Gastrocnemius medialis (tissue), 4 donors: ENCODE results near the gene POLR2H. TPM values are rescaled to one million over a fixed set of nuclear protein-coding genes. Genes with fewer than 3 reads are reported as not detected.

Experiments
- ATAC-seq, 2 donors: fragments of 150-250 bp; one replicate each; pipeline ENCODE4 v1.9.1; 2016
- DNase-seq, 2 donors: peaks; one replicate each; pipeline ENCODE4 v3.0.0-alpha.2; 2019
- H3K27ac ChIP-seq, 4 donors: fragments of 200-600 bp; sonication (generic); 1 replicate in 1 of 4; 2 replicates in 3 of 4; pipeline ENCODE4 v1.5.1; 2016 to 2018; ENCODE audit warnings: mild to moderate bottlenecking in 2 of 4, moderate library complexity in 1 of 4
- H3K27me3 ChIP-seq, 3 donors: fragments of 200-600 bp; sonication (generic) in 2 of 3; 1 replicate in 1 of 3; 2 replicates in 2 of 3; pipeline versions ENCODE4 v1.5.1 to v1.6.0; 2016 to 2019; ENCODE audit warnings: mild to moderate bottlenecking in 1 of 3, moderate library complexity in 1 of 3
- H3K36me3 ChIP-seq, 2 donors: fragments of 200-600 bp; sonication (generic) in 1 of 2; one replicate each; pipeline ENCODE4 v1.5.1; 2017 to 2018
- H3K4me1 ChIP-seq, 2 donors: fragments of 200-600 bp; sonication (generic) in 1 of 2; one replicate each; pipeline ENCODE4 v1.5.1; 2016 to 2017; ENCODE audit warnings: mild to moderate bottlenecking in 2 of 2
- H3K4me3 ChIP-seq, 4 donors: fragments of 200-600 bp; sonication (generic) in 3 of 4; 1 replicate in 1 of 4; 2 replicates in 3 of 4; pipeline ENCODE4 v1.5.1; 2016 to 2019; ENCODE audit warnings: mild to moderate bottlenecking in 2 of 4
- H3K9me3 ChIP-seq, 3 donors: fragments of 200-600 bp; sonication (generic) in 2 of 3; 1 replicate in 1 of 3; 2 replicates in 2 of 3; pipeline ENCODE4 v1.5.1; 2016 to 2019
- POLR2A ChIP-seq, 2 donors: fragments of 450-650 bp; IDR thresholded peaks; one replicate each; pipeline ENCODE4 v1.6.1; 2017; ENCODE audit warnings: antibody characterized with exemption in 2 of 2, mild to moderate bottlenecking in 2 of 2, moderate library complexity in 2 of 2
- in situ Hi-C, 4 donors: fragments of 200-750 bp; cut with MboI; loops; one replicate each; pipeline versions ENCODE4 v1.15.0 to v1.8.0; 2017; ENCODE audit warnings: low sequenced_read_pairs in 4 of 4
- intact Hi-C: fragments of 100-400 bp; cut with DNase I; formaldehyde crosslinking; loops from one replicate; pipeline ENCODE4 v1.15.1; 2023; ENCODE audit warnings: low total_unique reads
- total RNA-seq, 4 donors: library from RNA; depleted of rRNA; stranded (reverse); fragments of >200 nt; gene quantifications; one replicate each; pipeline versions ENCODE4 v1.1.0 to v1.2.3, GENCODE V29; 2016
- TF ChIP-seq, protein P1 (sequence below), 5 experiments: fragments of 450-650 bp in 3 of 5; fragments of 200-600 bp in 2 of 5; sonication (generic) in 2 of 5; IDR thresholded peaks in 4 of 5; conservative IDR thresholded peaks in 1 of 5; 1 replicate in 4 of 5; 2 replicates in 1 of 5; pipeline ENCODE4 v1.5.1; 2016 to 2019; ENCODE audit warnings: antibody characterized with exemption in 5 of 5, mild to moderate bottlenecking in 3 of 5, moderate library complexity in 3 of 5

POLR2H gene
- total RNA-seq, 4 donors from 2014 or later = 45.5 to 87.7 (median 53.0) TPM

DNA sequence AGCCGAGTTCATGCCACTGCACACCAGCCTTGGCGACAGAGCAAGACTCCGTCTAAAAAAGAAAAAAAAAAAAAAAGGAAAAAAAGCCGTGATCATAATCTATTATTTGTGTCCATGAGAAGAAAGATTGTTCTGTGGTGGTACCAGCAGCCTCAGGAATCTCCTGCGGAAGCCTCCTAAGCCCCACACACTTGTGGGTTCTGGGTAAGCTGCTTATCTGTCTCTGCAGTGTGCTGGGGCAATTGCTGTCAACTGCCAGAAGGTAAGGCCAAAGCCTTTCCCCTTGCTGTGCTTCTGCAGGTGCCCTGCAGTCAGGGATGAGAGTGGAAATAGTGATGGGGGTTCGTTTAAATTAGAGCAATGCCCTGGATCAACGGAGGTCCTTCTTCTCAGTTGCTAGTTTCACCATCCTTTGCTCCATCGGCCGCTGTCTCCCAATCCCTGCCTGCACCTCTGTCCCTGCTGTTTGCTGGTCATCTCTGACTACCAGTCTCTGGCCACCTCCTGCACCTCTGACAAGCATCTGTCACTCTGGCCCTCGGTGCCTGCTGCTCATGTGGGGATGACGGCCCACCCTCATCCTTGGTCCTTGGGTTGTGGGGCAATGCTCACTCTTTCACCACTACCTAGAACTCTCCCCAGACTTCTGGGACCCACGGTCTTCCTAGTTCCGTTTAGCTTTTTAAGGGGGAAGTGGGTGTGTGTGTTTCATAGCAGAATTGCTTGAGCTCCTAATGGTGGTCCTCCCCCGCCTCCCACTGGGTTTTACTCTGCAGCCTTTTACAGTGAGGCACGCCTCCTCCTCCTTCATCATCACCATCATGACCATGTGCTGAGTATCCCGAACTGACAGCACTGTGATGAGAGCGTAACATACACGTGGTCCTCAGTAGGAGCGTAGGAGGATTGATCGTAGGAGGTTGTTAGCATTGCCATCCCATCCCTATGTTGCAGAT is 43.8 kb downstream of the POLR2H start:
- Histone ChIP-seq H3K9me3 (no peaks in the 10 kb centered on the region), H3K4me3 (no peak overlapping the region), H3K27ac (no peak overlapping the region), H3K4me1 (no peaks in the 10 kb centered on the region), H3K36me3 (no peaks in the 10 kb centered on the region), H3K27me3 (peaks cover 0 to 10% (median 0%) of the 10 kb centered on the region in 3 donors)
- no peak for DNase-seq
- no peak for ATAC-seq
- in situ Hi-C loops = no loop called here
- intact Hi-C loops = no loop called here
- TF ChIP-seq POLR2A (IDR thresholded peaks at IDR 0.05) = no peak
- TF ChIP-seq, protein P1, sequence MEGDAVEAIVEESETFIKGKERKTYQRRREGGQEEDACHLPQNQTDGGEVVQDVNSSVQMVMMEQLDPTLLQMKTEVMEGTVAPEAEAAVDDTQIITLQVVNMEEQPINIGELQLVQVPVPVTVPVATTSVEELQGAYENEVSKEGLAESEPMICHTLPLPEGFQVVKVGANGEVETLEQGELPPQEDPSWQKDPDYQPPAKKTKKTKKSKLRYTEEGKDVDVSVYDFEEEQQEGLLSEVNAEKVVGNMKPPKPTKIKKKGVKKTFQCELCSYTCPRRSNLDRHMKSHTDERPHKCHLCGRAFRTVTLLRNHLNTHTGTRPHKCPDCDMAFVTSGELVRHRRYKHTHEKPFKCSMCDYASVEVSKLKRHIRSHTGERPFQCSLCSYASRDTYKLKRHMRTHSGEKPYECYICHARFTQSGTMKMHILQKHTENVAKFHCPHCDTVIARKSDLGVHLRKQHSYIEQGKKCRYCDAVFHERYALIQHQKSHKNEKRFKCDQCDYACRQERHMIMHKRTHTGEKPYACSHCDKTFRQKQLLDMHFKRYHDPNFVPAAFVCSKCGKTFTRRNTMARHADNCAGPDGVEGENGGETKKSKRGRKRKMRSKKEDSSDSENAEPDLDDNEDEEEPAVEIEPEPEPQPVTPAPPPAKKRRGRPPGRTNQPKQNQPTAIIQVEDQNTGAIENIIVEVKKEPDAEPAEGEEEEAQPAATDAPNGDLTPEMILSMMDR (IDR thresholded peaks at IDR 0.05 in 4 of 5, conservative IDR thresholded peaks at IDR 0.05 in 1 of 5) = no peak

DNA sequence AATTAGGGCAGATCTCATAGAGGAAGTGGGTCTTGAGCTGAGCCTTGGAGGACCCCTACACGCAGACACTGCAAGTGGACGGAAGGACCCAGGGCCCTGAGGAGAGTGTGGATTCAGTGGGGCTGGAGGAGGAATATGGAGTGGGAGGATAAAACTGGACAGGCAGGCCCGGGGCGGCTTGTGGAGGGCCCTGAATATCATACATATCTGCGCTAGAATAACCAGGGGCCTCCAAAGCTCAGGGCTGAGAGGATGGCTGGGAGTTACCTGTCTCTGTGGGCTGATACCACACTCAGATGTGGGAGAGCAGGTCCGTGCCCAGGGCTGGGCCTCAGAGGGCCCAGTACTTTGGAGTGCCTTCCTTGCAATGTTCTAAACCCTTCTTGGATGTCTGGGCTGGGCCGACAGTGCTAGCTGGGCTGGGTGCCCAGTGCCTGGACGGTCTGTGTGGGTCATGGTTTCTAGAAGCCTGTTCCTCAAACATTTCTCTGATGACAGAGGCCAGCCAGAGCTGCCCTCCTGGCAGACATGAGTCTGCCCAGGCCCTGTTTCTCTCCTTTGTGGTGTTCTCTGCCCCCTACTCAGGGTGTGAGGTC is 47.9 kb downstream of the POLR2H start:
- no peak for ATAC-seq
- no peak for DNase-seq
- Histone ChIP-seq H3K9me3 (no peaks in the 10 kb centered on the region), H3K4me3 (no peak overlapping the region), H3K36me3 (no peaks in the 10 kb centered on the region), H3K27me3 (no peaks in the 10 kb centered on the region), H3K4me1 (no peaks in the 10 kb centered on the region), H3K27ac (no peak overlapping the region)
- intact Hi-C loops (no loop called here), in situ Hi-C loops (no loop called here)
- TF ChIP-seq, protein P1 (IDR thresholded peaks at IDR 0.05 in 4 of 5, conservative IDR thresholded peaks at IDR 0.05 in 1 of 5) = no peak
- TF ChIP-seq POLR2A (IDR thresholded peaks at IDR 0.05) = no peak

DNA sequence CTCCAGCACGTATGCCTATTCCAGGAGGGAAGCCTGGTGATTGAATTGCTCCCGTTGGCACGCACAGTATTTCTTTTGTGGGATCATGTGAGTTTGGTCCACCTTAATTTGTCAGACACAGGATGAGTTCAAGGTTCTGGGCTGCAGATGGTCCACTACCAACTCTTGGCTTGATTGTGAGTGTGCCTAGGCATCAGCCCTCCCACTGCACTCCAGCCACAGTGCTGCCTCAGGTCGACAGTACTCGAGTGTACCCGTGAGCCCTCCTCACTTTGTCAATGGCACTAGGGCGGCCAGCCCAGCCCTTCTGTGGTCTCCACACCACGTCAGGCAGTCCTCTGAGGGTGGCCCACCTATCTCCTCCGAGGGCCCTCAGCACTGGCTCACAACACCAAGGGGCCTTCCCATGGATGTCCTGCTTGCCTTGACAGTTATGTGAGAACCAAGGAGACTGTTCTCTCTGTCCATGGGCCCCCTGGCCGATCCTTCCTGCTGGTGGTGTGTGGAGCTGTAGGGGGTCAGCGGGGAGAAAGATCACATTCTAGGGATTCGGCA is 48.5 kb downstream of the POLR2H start:
- intact Hi-C loops = no loop called here
- H3K4me1 ChIP-seq = no peaks in the 10 kb centered on the region
- no peak for ATAC-seq
- no peak overlapping the region for H3K4me3 ChIP-seq
- no peak for DNase-seq
- TF ChIP-seq, protein P1 (IDR thresholded peaks at IDR 0.05 in 4 of 5, conservative IDR thresholded peaks at IDR 0.05 in 1 of 5) = no peak
- TF ChIP-seq POLR2A (IDR thresholded peaks at IDR 0.05) = no peak
- no peak overlapping the region for H3K27ac ChIP-seq
- in situ Hi-C loops = no loop called here
- H3K36me3 ChIP-seq = no peaks in the 10 kb centered on the region
- H3K9me3 ChIP-seq = no peaks in the 10 kb centered on the region
- no peaks in the 10 kb centered on the region for H3K27me3 ChIP-seq

DNA sequence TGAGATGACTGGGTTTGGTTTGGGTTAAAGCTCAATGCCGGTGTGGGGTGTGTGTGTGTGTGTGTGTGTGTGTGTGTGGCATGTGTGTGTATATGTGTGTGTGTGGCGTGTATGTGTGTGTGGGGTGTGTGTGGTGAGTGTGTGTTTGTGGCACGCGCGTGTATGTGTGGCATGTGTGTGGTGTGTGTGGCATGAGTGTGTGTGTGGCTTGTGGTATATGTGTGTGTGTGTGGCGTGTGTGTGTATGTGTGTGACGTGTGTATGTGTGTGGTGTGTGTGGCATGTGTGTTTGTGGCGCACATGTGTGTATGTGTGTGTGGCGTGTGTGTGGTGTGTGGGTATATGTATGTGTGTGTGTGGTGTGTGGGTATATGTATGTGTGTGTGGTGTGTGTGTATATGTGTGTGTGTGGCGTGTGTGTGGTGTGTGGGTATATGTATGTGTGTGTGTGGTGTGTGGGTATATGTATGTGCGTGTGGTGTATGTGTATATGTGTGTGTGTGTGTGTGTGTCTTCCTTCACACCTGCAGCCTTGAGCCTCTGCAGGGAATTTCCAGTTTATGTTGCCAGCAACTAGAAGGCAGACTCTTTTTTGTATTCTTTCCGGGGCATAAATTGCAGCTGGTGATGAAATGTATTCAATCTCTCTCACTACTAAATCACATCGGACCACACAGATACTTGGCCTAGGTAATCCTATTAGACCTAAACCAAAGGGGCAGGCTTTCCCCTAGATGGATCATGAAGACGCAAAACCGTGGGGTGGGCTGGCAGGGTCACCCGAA is 53.1 kb downstream of the POLR2H start:
- no peaks in the 10 kb centered on the region for H3K27me3 ChIP-seq
- H3K4me1 ChIP-seq = no peaks in the 10 kb centered on the region
- H3K9me3 ChIP-seq = no peaks in the 10 kb centered on the region
- no peaks in the 10 kb centered on the region for H3K36me3 ChIP-seq
- H3K4me3 ChIP-seq = no peak overlapping the region
- DNase-seq = no peak
- in situ Hi-C loops = no loop called here
- H3K27ac ChIP-seq = no peak overlapping the region
- TF ChIP-seq POLR2A (IDR thresholded peaks at IDR 0.05) = no peak
- TF ChIP-seq, protein P1 (IDR thresholded peaks at IDR 0.05 in 4 of 5, conservative IDR thresholded peaks at IDR 0.05 in 1 of 5) = no peak
- intact Hi-C loops = no loop called here
- no peak for ATAC-seq
